Esophagus muscularis mucosa (tissue), 4 donors: ENCODE measurements around the gene COL25A1. TPM values are rescaled to one million over a fixed set of nuclear protein-coding genes. Genes with fewer than 3 reads are reported as not detected.

Experiments
- DNase-seq: peaks from one replicate; pipeline ENCODE4 v3.0.0-alpha.2; 2017; ENCODE audit errors: extremely low spot score
- H3K27ac ChIP-seq, 4 donors: fragments of 200-600 bp; sonication (generic); replicated peaks in 1 of 4; 1 replicate in 3 of 4; 2 replicates in 1 of 4; pipeline ENCODE4 v1.5.1; 2016 to 2019; ENCODE audit warnings: mild to moderate bottlenecking in 1 of 4
- H3K27me3 ChIP-seq, 4 donors: fragments of 200-600 bp; sonication (generic); one replicate each; pipeline versions ENCODE4 v1.5.1 to v1.6.0; 2016 to 2019
- H3K36me3 ChIP-seq, 4 donors: fragments of 200-600 bp; sonication (generic); one replicate each; pipeline ENCODE4 v1.5.1; 2016 to 2019
- H3K4me1 ChIP-seq, 4 donors: fragments of 200-600 bp; sonication (generic); one replicate each; pipeline ENCODE4 v1.5.1; 2016 to 2019
- H3K4me3 ChIP-seq, 4 donors: fragments of 200-600 bp; sonication (generic); 1 replicate in 2 of 4; 2 replicates in 2 of 4; pipeline ENCODE4 v1.5.1; 2016 to 2019; ENCODE audit warnings: mild to moderate bottlenecking in 4 of 4, moderate library complexity in 1 of 4
- H3K9me3 ChIP-seq, 4 donors: fragments of 200-600 bp; sonication (generic); 1 replicate in 3 of 4; 2 replicates in 1 of 4; pipeline ENCODE4 v1.5.1; 2016 to 2019
- CTCF ChIP-seq, 3 experiments: fragments of 200-600 bp in 2 of 3; fragments of 450-650 bp in 1 of 3; sonication (generic) in 2 of 3; IDR thresholded peaks; one replicate each; pipeline ENCODE4 v1.5.1; 2017 to 2019; ENCODE audit warnings: antibody characterized with exemption in 3 of 3, mild to moderate bottlenecking in 2 of 3, moderate library complexity in 1 of 3
- EP300 ChIP-seq: sonication (generic); formaldehyde crosslinking; IDR thresholded peaks from one replicate; pipeline ENCODE4 v1.6.1; 2017; ENCODE audit warnings: antibody characterized with exemption
- POLR2A ChIP-seq: fragments of 450-650 bp; IDR thresholded peaks from one replicate; pipeline ENCODE4 v1.6.1; 2017; ENCODE audit warnings: antibody characterized with exemption, moderate library complexity, mild to moderate bottlenecking, low read depth
- POLR2AphosphoS5 ChIP-seq, 2 donors: sonication (generic); formaldehyde crosslinking; IDR thresholded peaks; one replicate each; pipeline ENCODE4 v1.6.1; 2017; ENCODE audit warnings: antibody characterized with exemption in 2 of 2
- WGBS: methylation state at CpG from one replicate; pipeline ENCODE4 v1.1.5; 2018; 5-methylcytosine and 5-hydroxymethylcytosine counted together
- intact Hi-C: fragments of 100-400 bp; cut with DNase I; formaldehyde crosslinking; loops from one replicate; pipeline ENCODE4 v1.15.1; 2023
- total RNA-seq, 4 donors: library from RNA; depleted of rRNA; stranded (reverse); fragments of >200 nt; gene quantifications; one replicate each; pipeline versions ENCODE4 v1.1.0 to v1.2.1, GENCODE V29; 2016

COL25A1 gene
- total RNA-seq, 4 donors from 2014 or later = 1.0 to 3.7 (median 2.0) TPM

- Histone ChIP-seq H3K27ac (no peak overlapping the region), H3K4me1 (peaks cover 0 to 6% (median under 1%) of the 10 kb centered on the region in 4 donors), H3K9me3 (no peaks in the 10 kb centered on the region), H3K36me3 (no peaks in the 10 kb centered on the region), H3K4me3 (no peak overlapping the region), H3K27me3 (no peaks in the 10 kb centered on the region)
- DNase-seq = no peak
- no peak for TF ChIP-seq CTCF (IDR thresholded peaks at IDR 0.05)
- no peak for TF ChIP-seq POLR2AphosphoS5 (IDR thresholded peaks at IDR 0.05)
- no peak for TF ChIP-seq POLR2A
- TF ChIP-seq EP300 = no peak
- intact Hi-C loops = no loop called here
- WGBS = 77% methylated on average over 6 of the region's 6 CpGs
Observed at GRCh38 chr4:109209647-109210046, 92.8 kb downstream of the COL25A1 start.

GRCh38 chr4:109207898-109208297 is 94.6 kb downstream of the COL25A1 start:
- TF ChIP-seq POLR2A (no peak), EP300 (no peak), CTCF (IDR thresholded peaks at IDR 0.05) (no peak), POLR2AphosphoS5 (IDR thresholded peaks at IDR 0.05) (no peak)
- WGBS = 82% methylated on average over 4 of the region's 4 CpGs

GRCh38 chr4:109207061-109207460 is 95.4 kb downstream of the COL25A1 start:
- Histone ChIP-seq H3K4me1 (no peaks in the 10 kb centered on the region), H3K27ac (no peak overlapping the region), H3K4me3 (no peak overlapping the region), H3K9me3 (no peaks in the 10 kb centered on the region), H3K27me3 (no peaks in the 10 kb centered on the region), H3K36me3 (no peaks in the 10 kb centered on the region)
- intact Hi-C loops = no loop called here
- 60% methylated on average over 1 of the region's 1 CpG for WGBS
- no peak for TF ChIP-seq POLR2AphosphoS5 (IDR thresholded peaks at IDR 0.05)
- TF ChIP-seq CTCF (IDR thresholded peaks at IDR 0.05) = no peak
- no peak for TF ChIP-seq POLR2A
- no peak for TF ChIP-seq EP300
- no peak for DNase-seq

More at GRCh38 chr4:109207898-109208297, 94.6 kb downstream of the COL25A1 start:
- Histone ChIP-seq H3K9me3 (no peaks in the 10 kb centered on the region), H3K4me1 (no peaks in the 10 kb centered on the region), H3K4me3 (no peak overlapping the region), H3K27ac (no peak overlapping the region), H3K36me3 (no peaks in the 10 kb centered on the region), H3K27me3 (no peaks in the 10 kb centered on the region)
- intact Hi-C loops = no loop called here
- DNase-seq = no peak

GRCh38 chr4:109206620-109207019 is 95.8 kb downstream of the COL25A1 start:
- TF ChIP-seq CTCF (IDR thresholded peaks at IDR 0.05) (no peak), EP300 (no peak), POLR2A (no peak)
- Histone ChIP-seq H3K9me3 (no peaks in the 10 kb centered on the region), H3K27ac (no peak overlapping the region), H3K36me3 (no peaks in the 10 kb centered on the region), H3K4me3 (no peak overlapping the region), H3K4me1 (no peaks in the 10 kb centered on the region), H3K27me3 (no peaks in the 10 kb centered on the region)
- intact Hi-C loops = no loop called here
- DNase-seq = no peak
- WGBS = 48% methylated on average over 4 of the region's 4 CpGs

GRCh38 chr4:109205186-109205585 is 97.3 kb downstream of the COL25A1 start:
- Histone ChIP-seq H3K9me3 (no peaks in the 10 kb centered on the region), H3K27me3 (no peaks in the 10 kb centered on the region), H3K4me3 (no peak overlapping the region), H3K4me1 (no peaks in the 10 kb centered on the region), H3K27ac (no peak overlapping the region), H3K36me3 (no peaks in the 10 kb centered on the region)
- no peak for DNase-seq
- TF ChIP-seq POLR2AphosphoS5 (IDR thresholded peaks at IDR 0.05) (no peak), CTCF (IDR thresholded peaks at IDR 0.05) (no peak), POLR2A (no peak), EP300 (no peak)
- 77% methylated on average over 5 of the region's 5 CpGs for WGBS
- intact Hi-C loops = no loop called here
